Measurements from ENCODE around the gene SH3RF3. TPM values are rescaled to one million over a fixed set of nuclear protein-coding genes. Genes with fewer than 3 reads are reported as not detected.

SH3RF3 gene
- total and polyA plus RNA-seq, 2 of the 13 experiments (the other 11 are each of a cell fraction or from before 2014, with no cell fraction given): 0.04 TPM; not detected in 1

GRCh38 chr2:109331896-109332848, 203.2 kb downstream of the SH3RF3 start:
- H3K9ac ChIP-seq (ENCODE audit: insufficient read depth, low read depth, low read length): no peak overlapping the region
- ChIA-PET CTCF (ENCODE audit: low intra/inter-chr PET ratio, low total read pairs) (no interaction called here), POLR2A (no interaction called here)
- DNase-seq (ENCODE audit: low spot score) (peak; percentile 21), ATAC-seq (peak; percentile 49; the same call in 2 of the 3 replicates), FAIRE-seq (no peak)
- no peaks in the 10 kb centered on the region for H3K4me1 ChIP-seq (ENCODE audit: insufficient read depth, low read length)
- no peaks in the 10 kb centered on the region for H3K9me3 ChIP-seq (ENCODE audit: low read length)
- no peak overlapping the region for H3K4me2 ChIP-seq (ENCODE audit: low read depth, low read length)
- H3K4me3 ChIP-seq (replicated peaks in 1 of 3; ENCODE audit: insufficient read depth in 1 of 3, low read depth in 2 of 3, low read length in 3 of 3): no peak overlapping the region
- no peaks in the 10 kb centered on the region for H3K79me2 ChIP-seq (ENCODE audit: insufficient read depth, low read length)
- H3K27me3 ChIP-seq (ENCODE audit: control insufficient read depth in 1 of 2, insufficient read depth in 2 of 2, low read length in 2 of 2): peaks cover 0 to 3% of the 10 kb centered on the region in 2 experiments; a peak in 2 of 5 replicates
- BruUV-seq (replicated peaks): no TSS peak
- H3K27ac ChIP-seq (ENCODE audit: extremely low read length, insufficient read depth, low read length): no peak overlapping the region
- no peak overlapping the region for H2AFZ ChIP-seq (ENCODE audit: low read length)
- no peaks in the 10 kb centered on the region for H3K36me3 ChIP-seq (replicated peaks in 1 of 2; ENCODE audit: control insufficient read depth in 1 of 2, insufficient read depth in 2 of 2, low read length in 2 of 2)
- 42% methylated on average over 23 of the region's 24 CpGs for WGBS (ENCODE audit: low lambda C conversion rate)
- no peaks in the 10 kb centered on the region for H4K20me1 ChIP-seq (ENCODE audit: insufficient read depth, low read length)
- intact Hi-C loops (cut with micrococcal nuclease; ENCODE audit: unreplicated experiment): no loop called here
- TF ChIP-seq, protein P1, sequence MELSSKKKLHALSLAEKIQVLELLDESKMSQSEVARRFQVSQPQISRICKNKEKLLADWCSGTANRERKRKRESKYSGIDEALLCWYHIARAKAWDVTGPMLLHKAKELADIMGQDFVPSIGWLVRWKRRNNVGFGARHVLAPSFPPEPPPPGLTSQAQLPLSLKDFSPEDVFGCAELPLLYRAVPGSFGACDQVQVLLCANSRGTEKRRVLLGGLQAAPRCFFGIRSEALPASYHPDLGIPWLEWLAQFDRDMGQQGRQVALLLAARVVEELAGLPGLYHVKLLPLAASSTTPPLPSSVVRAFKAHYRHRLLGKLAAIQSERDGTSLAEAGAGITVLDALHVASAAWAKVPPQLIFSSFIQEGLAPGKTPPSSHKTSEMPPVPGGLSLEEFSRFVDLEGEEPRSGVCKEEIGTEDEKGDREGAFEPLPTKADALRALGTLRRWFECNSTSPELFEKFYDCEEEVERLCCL (CRISPR knock-in tag; IDR thresholded peaks at IDR 0.05; ENCODE audit: borderline replicate concordance): no peak
- peak; percentile 59 for TF ChIP-seq FOSL2 (CRISPR knock-in tag; IDR thresholded peaks at IDR 0.05)
- in situ Hi-C loops (cut with HindIII; ENCODE audit: extremely low pct_ligation_motif_present, low pct_unique_long_range_greater_than_20kb): no loop called here

GRCh38 chr2:109332880-109333279, 203.9 kb downstream of the SH3RF3 start:
- BruUV-seq (replicated peaks): no TSS peak
- DNase-seq (ENCODE audit: low spot score) (no peak), FAIRE-seq (no peak), ATAC-seq (no peak)
- intact Hi-C loops (cut with micrococcal nuclease; ENCODE audit: unreplicated experiment) (no loop called here), in situ Hi-C loops (cut with HindIII; ENCODE audit: extremely low pct_ligation_motif_present, low pct_unique_long_range_greater_than_20kb) (no loop called here)
- no peak overlapping the region for H3K4me2 ChIP-seq (ENCODE audit: low read depth, low read length)
- H3K27me3 ChIP-seq (ENCODE audit: control insufficient read depth in 1 of 2, insufficient read depth in 2 of 2, low read length in 2 of 2): peaks cover 0 to 3% of the 10 kb centered on the region in 2 experiments; a peak in 2 of 5 replicates
- WGBS (ENCODE audit: low lambda C conversion rate): 53% methylated on average over 9 of the region's 9 CpGs
- CTCF ChIA-PET (ENCODE audit: low intra/inter-chr PET ratio, low total read pairs): no interaction called here
- H3K27ac ChIP-seq (ENCODE audit: extremely low read length, insufficient read depth, low read length): no peak overlapping the region
- no peak overlapping the region for H3K4me3 ChIP-seq (replicated peaks in 1 of 3; ENCODE audit: insufficient read depth in 1 of 3, low read depth in 2 of 3, low read length in 3 of 3)
- H2AFZ ChIP-seq (ENCODE audit: low read length): no peak overlapping the region
- no peak overlapping the region for H3K9ac ChIP-seq (ENCODE audit: insufficient read depth, low read depth, low read length)
- TF ChIP-seq FOSL1 (CRISPR knock-in tag; IDR thresholded peaks at IDR 0.05; ENCODE audit: borderline replicate concordance): 0 out of 2 replicates have a peak, but pooled peaks have one; percentile 7
- no peak for TF ChIP-seq ARID2 (CRISPR knock-in tag; IDR thresholded peaks at IDR 0.05; ENCODE audit: borderline replicate concordance)
- H3K4me1 ChIP-seq (ENCODE audit: insufficient read depth, low read length): no peaks in the 10 kb centered on the region
- H4K20me1 ChIP-seq (ENCODE audit: insufficient read depth, low read length): no peaks in the 10 kb centered on the region
- POLR2A ChIA-PET: no interaction called here
- H3K79me2 ChIP-seq (ENCODE audit: insufficient read depth, low read length): no peaks in the 10 kb centered on the region
- H3K9me3 ChIP-seq (ENCODE audit: low read length): no peaks in the 10 kb centered on the region
- H3K36me3 ChIP-seq (replicated peaks in 1 of 2; ENCODE audit: control insufficient read depth in 1 of 2, insufficient read depth in 2 of 2, low read length in 2 of 2): no peaks in the 10 kb centered on the region
